Right lobe of liver (tissue), 6 donors: ENCODE results near the gene SEC24A. TPM values are rescaled to one million over a fixed set of nuclear protein-coding genes. Genes with fewer than 3 reads are reported as not detected.

ENCODE experiments used
- ATAC-seq, 4 donors: fragments of 200-7000 bp; cut with Tn5 transposase; one replicate each; pipeline ENCODE4 v1.9.1; 2020; ENCODE audit warnings: mild to moderate bottlenecking in 4 of 4, moderate library complexity in 4 of 4
- DNase-seq, 3 donors: peaks; one replicate each; pipeline ENCODE4 v3.0.0-alpha.2; 2020
- H3K27ac ChIP-seq, 3 donors: fragments of 200-600 bp; one replicate each; pipeline ENCODE4 v1.8.0; 2022
- H3K27me3 ChIP-seq, 2 donors: fragments of 200-600 bp; one replicate each; pipeline ENCODE4 v1.8.0; 2022
- H3K36me3 ChIP-seq, 4 donors: fragments of 200-600 bp; sonication (generic) in 1 of 4; one replicate each; pipeline versions ENCODE4 v1.5.1 to v1.8.0; 2017 to 2022; ENCODE audit warnings: control low read depth in 1 of 4
- H3K4me1 ChIP-seq, 4 donors: fragments of 200-600 bp; sonication (generic) in 1 of 4; one replicate each; pipeline versions ENCODE4 v1.5.1 to v1.8.0; 2017 to 2022; ENCODE audit warnings: control low read depth in 1 of 4
- H3K4me3 ChIP-seq, 3 donors: fragments of 200-600 bp; one replicate each; pipeline ENCODE4 v1.8.0; 2022
- H3K9me3 ChIP-seq, 4 donors: fragments of 200-600 bp; sonication (generic) in 1 of 4; one replicate each; pipeline versions ENCODE4 v1.5.1 to v1.8.0; 2017 to 2022; ENCODE audit warnings: control low read depth in 1 of 4
- CTCF ChIP-seq, 4 donors: fragments of 200-600 bp in 3 of 4; fragments of 450-650 bp in 1 of 4; IDR thresholded peaks; one replicate each; pipeline versions ENCODE4 v1.5.1 to v1.8.0; 2016 to 2022; ENCODE audit warnings: antibody characterized with exemption in 4 of 4, mild to moderate bottlenecking in 2 of 4
- POLR2A ChIP-seq: fragments of 450-650 bp; IDR thresholded peaks from one replicate; pipeline ENCODE4 v1.6.1; 2017; ENCODE audit warnings: antibody characterized with exemption, mild to moderate bottlenecking
- WGBS: methylation state at CpG from one replicate; pipeline ENCODE4 v1.1.6; 2018; ENCODE audit warnings: low coverage, low lambda C conversion rate; ENCODE audit not compliant: insufficient coverage; ENCODE audit errors: missing lambda C conversion rate; 5-methylcytosine and 5-hydroxymethylcytosine counted together
- intact Hi-C, 2 donors: fragments of 100-400 bp; cut with DNase I; formaldehyde crosslinking; loops; one replicate each; pipeline versions ENCODE4 v1.11.2 to v1.14.1; 2022
- total RNA-seq, 6 experiments: library from RNA; depleted of rRNA in 2 of 6; stranded (reverse); fragments of >200 nt in 2 of 6; fragmentation: NEBNext Ultra II Directional in 3 of 6; extraction: Animal tissue kit (Norgen Biotek cat#: 25700) in 3 of 6; gene quantifications; one replicate each; pipeline versions ENCODE4 v1.1.0 to v1.2.4, GENCODE V29; 2016 to 2023
- donor health status: DM: no; HTN: yes; CAD: no.
- donor health status: DM: no; HTN: no; CAD: no.
- donor health status: DM: no; HTN: no; CAD: no.
- donor health status: DM: no; HTN: yes; CAD: no.
- donor health status: DM: no; HTN: yes; CAD: no.

Gene SEC24A
- total RNA-seq, 6 experiments from 2014 or later: 28.4 to 45.8 (median 40.0) TPM

GRCh38 chr5:134606726-134607125, 41.9 kb upstream of the SEC24A start:
- no peaks in the 10 kb centered on the region for H3K27me3 ChIP-seq
- intact Hi-C loops: no loop called here
- DNase-seq: no peak
- H3K4me3 ChIP-seq: no peak overlapping the region
- H3K9me3 ChIP-seq: no peaks in the 10 kb centered on the region
- H3K4me1 ChIP-seq: peaks cover 0 to 57% (median 20%) of the 10 kb centered on the region in 4 donors
- H3K27ac ChIP-seq: peak overlapping the region in 1 of 3 donors; percentile 29
- peaks cover 5 to 55% (median 28%) of the 10 kb centered on the region in 4 donors for H3K36me3 ChIP-seq
- 33% methylated on average over 5 of the region's 5 CpGs for WGBS
- ATAC-seq: peak; percentile 62 to 74 (median 71)
- no peak for TF ChIP-seq POLR2A
- TF ChIP-seq CTCF (IDR thresholded peaks at IDR 0.05): no peak

GRCh38 chr5:134608555-134608954, 40.0 kb upstream of the SEC24A start:
- Histone ChIP-seq H3K4me3 (no peak overlapping the region), H3K36me3 (peaks cover 5 to 69% (median 23%) of the 10 kb centered on the region in 4 donors), H3K9me3 (no peaks in the 10 kb centered on the region), H3K27me3 (no peaks in the 10 kb centered on the region), H3K27ac (peak overlapping the region in 2 of 3 donors; percentile 51 to 61), H3K4me1 (peaks cover 0 to 57% (median 20%) of the 10 kb centered on the region in 4 donors)
- WGBS: 49% methylated on average over 3 of the region's 3 CpGs
- TF ChIP-seq CTCF (IDR thresholded peaks at IDR 0.05): no peak
- no peak for TF ChIP-seq POLR2A
- DNase-seq (no peak), ATAC-seq (no peak)
- intact Hi-C loops: no loop called here

GRCh38 chr5:134609232-134609851, 39.2 kb upstream of the SEC24A start:
- intact Hi-C loops: no loop called here
- no peak overlapping the region for H3K4me3 ChIP-seq
- WGBS: 29% methylated on average over 3 of the region's 3 CpGs
- TF ChIP-seq POLR2A (no peak), CTCF (IDR thresholded peaks at IDR 0.05) (no peak)
- H3K27ac ChIP-seq: peak overlapping the region in 2 of 3 donors; percentile 51 to 61
- H3K4me1 ChIP-seq: peaks cover 0 to 57% (median 20%) of the 10 kb centered on the region in 4 donors
- H3K9me3 ChIP-seq: no peaks in the 10 kb centered on the region
- no peaks in the 10 kb centered on the region for H3K27me3 ChIP-seq
- peak; percentile 69 to 80 (median 77) for ATAC-seq
- peaks cover 5 to 70% (median 19%) of the 10 kb centered on the region in 4 donors for H3K36me3 ChIP-seq
- no peak for DNase-seq

- intact Hi-C loops: no loop called here
- no peaks in the 10 kb centered on the region for H3K27me3 ChIP-seq
- H3K4me3 ChIP-seq: no peak overlapping the region
- peaks cover 0 to 45% (median 18%) of the 10 kb centered on the region in 4 donors for H3K4me1 ChIP-seq
- peaks cover 5 to 67% (median 9%) of the 10 kb centered on the region in 4 donors for H3K36me3 ChIP-seq
- DNase-seq (no peak), ATAC-seq (no peak)
- peak overlapping the region in 2 of 3 donors; percentile 51 to 61 for H3K27ac ChIP-seq
- TF ChIP-seq CTCF (IDR thresholded peaks at IDR 0.05) (no peak), POLR2A (no peak)
- no peaks in the 10 kb centered on the region for H3K9me3 ChIP-seq
Observed at GRCh38 chr5:134610725-134611124, 37.9 kb upstream of the SEC24A start.
